DND-41 (cell line): ENCODE results near the gene LY86.

Source experiments
- ATAC-seq: fragments of 200-7000 bp; cut with Tn5 transposase; 3 replicates; pipeline ENCODE4 v1.9.1; 2021; ENCODE audit warnings: low read depth; ENCODE audit not compliant: insufficient read depth
- DNase-seq: peaks from one replicate; pipeline ENCODE4 v3.0.0-alpha.2; 2020
- H2AFZ ChIP-seq: 2 replicates; pipeline ENCODE4 v1.6.0; 2012; ENCODE audit warnings: low read depth, low read length
- H3K27ac ChIP-seq: 2 replicates; pipeline ENCODE4 v1.5.1; 2012; ENCODE audit warnings: low read length, inconsistent platforms
- H3K27me3 ChIP-seq: fragments of 200-600 bp; sonication (generic); 2 replicates; pipeline ENCODE4 v1.6.0; 2012; ENCODE audit warnings: low read length, mild to moderate bottlenecking, inconsistent platforms; ENCODE audit not compliant: insufficient read depth, poor library complexity
- H3K36me3 ChIP-seq: 2 replicates; pipeline ENCODE4 v1.5.1; 2012; ENCODE audit warnings: low read length, inconsistent platforms; ENCODE audit not compliant: insufficient read depth
- H3K4me1 ChIP-seq: 2 replicates; pipeline ENCODE4 v1.5.1; 2012; ENCODE audit warnings: mild to moderate bottlenecking, low read length; ENCODE audit not compliant: insufficient read depth
- H3K4me2 ChIP-seq: 2 replicates; pipeline ENCODE4 v1.6.0; 2012; ENCODE audit warnings: mild to moderate bottlenecking, moderate library complexity, low read length, inconsistent platforms; ENCODE audit not compliant: insufficient read depth
- H3K4me3 ChIP-seq, 2 experiments: fragments of 200-600 bp in 1 of 2; shearing (Covaris generic) in 1 of 2; 2 replicates each; pipeline ENCODE4 v1.5.1; 2012 to 2016; ENCODE audit warnings: inconsistent platforms in 2 of 2, low read length in 2 of 2, mild to moderate bottlenecking in 2 of 2, low read depth in 1 of 2, moderate library complexity in 1 of 2
- H3K79me2 ChIP-seq: 2 replicates; pipeline ENCODE4 v1.6.0; 2012; ENCODE audit warnings: low read length, inconsistent platforms; ENCODE audit not compliant: insufficient read depth
- H3K9ac ChIP-seq: 2 replicates; pipeline ENCODE4 v1.6.0; 2012; ENCODE audit warnings: low read depth, mild to moderate bottlenecking, inconsistent platforms, low read length, moderate library complexity
- H3K9me3 ChIP-seq: 2 replicates; pipeline ENCODE4 v1.5.1; 2012; ENCODE audit warnings: low read length, moderate library complexity, mild to moderate bottlenecking, inconsistent platforms; ENCODE audit not compliant: insufficient read depth, severe bottlenecking
- H4K20me1 ChIP-seq: 2 replicates; pipeline ENCODE4 v1.6.0; 2012; ENCODE audit warnings: low read length; ENCODE audit not compliant: insufficient read depth
- EZH2 ChIP-seq: IDR thresholded peaks from 3 replicates; pipeline ENCODE4 v1.6.1; 2012; ENCODE audit warnings: borderline replicate concordance, low read depth, mild to moderate bottlenecking, moderate library complexity, low read length, inconsistent platforms; ENCODE audit not compliant: severe bottlenecking
- TF ChIP-seq, protein P1 (sequence below): IDR thresholded peaks from 2 replicates; pipeline ENCODE4 v1.5.1; 2012; ENCODE audit warnings: borderline replicate concordance, low read length, moderate library complexity, mild to moderate bottlenecking; ENCODE audit not compliant: poor library complexity, severe bottlenecking; ENCODE audit errors: extremely low read depth

Gene LY86

DNA sequence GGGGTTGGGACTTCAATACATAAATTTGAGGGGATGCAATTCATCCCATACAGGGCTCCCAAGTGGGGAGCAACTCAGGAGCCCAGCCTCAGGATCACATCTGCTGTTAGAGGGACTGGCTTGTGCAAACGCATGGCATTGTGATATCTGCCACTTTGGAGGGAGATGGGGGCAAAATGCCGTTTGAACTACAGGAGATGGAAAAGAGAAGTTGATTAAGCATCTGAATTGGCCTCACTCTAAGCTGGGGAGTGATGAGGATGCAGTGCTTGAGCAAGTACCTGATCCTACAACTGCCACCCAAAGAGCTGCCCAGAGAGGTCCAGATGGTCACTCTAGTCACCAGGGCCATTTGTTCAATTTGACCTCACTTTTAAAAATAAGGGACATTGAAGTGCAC is 2.0 kb downstream of the LY86 start:
- peaks cover 26% of the 10 kb centered on the region for H3K4me1 ChIP-seq
- H3K27ac ChIP-seq, result no peak overlapping the region
- no peaks in the 10 kb centered on the region for H3K36me3 ChIP-seq
- ATAC-seq (no peak), DNase-seq (no peak)
- H3K4me2 ChIP-seq, result no peak overlapping the region
- no peaks in the 10 kb centered on the region for H4K20me1 ChIP-seq
- H3K9me3 ChIP-seq, result no peaks in the 10 kb centered on the region
- H2AFZ ChIP-seq, result no peak overlapping the region
- no peak overlapping the region for H3K9ac ChIP-seq
- no peaks in the 10 kb centered on the region for H3K27me3 ChIP-seq
- H3K4me3 ChIP-seq, result no peak overlapping the region
- no peaks in the 10 kb centered on the region for H3K79me2 ChIP-seq
- TF ChIP-seq EZH2, result no peak
- TF ChIP-seq, protein P1, sequence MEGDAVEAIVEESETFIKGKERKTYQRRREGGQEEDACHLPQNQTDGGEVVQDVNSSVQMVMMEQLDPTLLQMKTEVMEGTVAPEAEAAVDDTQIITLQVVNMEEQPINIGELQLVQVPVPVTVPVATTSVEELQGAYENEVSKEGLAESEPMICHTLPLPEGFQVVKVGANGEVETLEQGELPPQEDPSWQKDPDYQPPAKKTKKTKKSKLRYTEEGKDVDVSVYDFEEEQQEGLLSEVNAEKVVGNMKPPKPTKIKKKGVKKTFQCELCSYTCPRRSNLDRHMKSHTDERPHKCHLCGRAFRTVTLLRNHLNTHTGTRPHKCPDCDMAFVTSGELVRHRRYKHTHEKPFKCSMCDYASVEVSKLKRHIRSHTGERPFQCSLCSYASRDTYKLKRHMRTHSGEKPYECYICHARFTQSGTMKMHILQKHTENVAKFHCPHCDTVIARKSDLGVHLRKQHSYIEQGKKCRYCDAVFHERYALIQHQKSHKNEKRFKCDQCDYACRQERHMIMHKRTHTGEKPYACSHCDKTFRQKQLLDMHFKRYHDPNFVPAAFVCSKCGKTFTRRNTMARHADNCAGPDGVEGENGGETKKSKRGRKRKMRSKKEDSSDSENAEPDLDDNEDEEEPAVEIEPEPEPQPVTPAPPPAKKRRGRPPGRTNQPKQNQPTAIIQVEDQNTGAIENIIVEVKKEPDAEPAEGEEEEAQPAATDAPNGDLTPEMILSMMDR, result no peak

- Histone ChIP-seq H3K4me1 (peaks cover 23% of the 10 kb centered on the region), H4K20me1 (no peaks in the 10 kb centered on the region)
Measured at GRCh38 chr6:6591778-6592465, 3.4 kb downstream of the LY86 start.

GRCh38 chr6:6592826-6593475 is 4.4 kb downstream of the LY86 start:
- TF ChIP-seq, protein P1, result no peak
- TF ChIP-seq EZH2, result no peak
- no peaks in the 10 kb centered on the region for H3K9me3 ChIP-seq
- DNase-seq (no peak), ATAC-seq (no peak)
- no peak overlapping the region for H2AFZ ChIP-seq
- peaks cover 16% of the 10 kb centered on the region for H3K4me1 ChIP-seq
- H3K4me2 ChIP-seq, result no peak overlapping the region
- no peak overlapping the region for H3K27ac ChIP-seq
- no peaks in the 10 kb centered on the region for H4K20me1 ChIP-seq
- H3K36me3 ChIP-seq, result no peaks in the 10 kb centered on the region
- peaks cover 6% of the 10 kb centered on the region for H3K27me3 ChIP-seq
- H3K4me3 ChIP-seq, result no peak overlapping the region
- H3K79me2 ChIP-seq, result no peaks in the 10 kb centered on the region
- H3K9ac ChIP-seq, result no peak overlapping the region

More at GRCh38 chr6:6591778-6592465, 3.4 kb downstream of the LY86 start:
- Histone ChIP-seq H3K36me3 (no peaks in the 10 kb centered on the region), H3K79me2 (no peaks in the 10 kb centered on the region), H3K27ac (no peak overlapping the region), H3K27me3 (peaks cover 2% of the 10 kb centered on the region), H3K4me2 (no peak overlapping the region), H2AFZ (no peak overlapping the region), H3K4me3 (no peak overlapping the region), H3K9ac (no peak overlapping the region), H3K9me3 (no peaks in the 10 kb centered on the region)
- ATAC-seq (no peak), DNase-seq (no peak)
- no peak for TF ChIP-seq EZH2
- TF ChIP-seq, protein P1, result no peak
